T-helper 17 cell (primary cell): ENCODE results near the gene DEFB114. TPM values are rescaled to one million over a fixed set of nuclear protein-coding genes. Genes with fewer than 3 reads are reported as not detected.
A peak's percentile ranks its signal among the peaks of the same experiment; 100 is the strongest.
"Not testable (repeated sequence)": the region's sequence is repeated elsewhere in the genome, so short reads cannot be mapped to it uniquely, and the experiment has no call there.

Source experiments
- ATAC-seq: fragments of 150-1000 bp; cut with Tn5 transposase; 2 replicates; pipeline ENCODE4 v1.10.0; 2021; ENCODE audit warnings: mild to moderate bottlenecking, moderate library complexity
- DNase-seq, 3 donors: peaks; one replicate each; pipeline versions ENCODE4 v3.0.0 to v3.0.0-alpha.2; 2020 to 2021
- H3K9me3 ChIP-seq: one replicate; pipeline ENCODE4 v1.7.0; 2013; ENCODE audit warnings: low read length, mild to moderate bottlenecking; ENCODE audit not compliant: control insufficient read depth, poor library complexity, severe bottlenecking
- H3K27ac Mint-ChIP-seq: one replicate; pipeline ENCODE4 v1.8.0; 2022; ENCODE audit warnings: mild to moderate bottlenecking, moderate library complexity, mixed read lengths
- H3K27me3 Mint-ChIP-seq: one replicate; pipeline ENCODE4 v1.8.0; 2022; ENCODE audit warnings: mixed read lengths
- H3K36me3 Mint-ChIP-seq: one replicate; pipeline ENCODE4 v1.8.0; 2022; ENCODE audit warnings: low read depth, mixed read lengths
- H3K4me1 Mint-ChIP-seq: one replicate; pipeline ENCODE4 v1.8.0; 2022; ENCODE audit warnings: mild to moderate bottlenecking, mixed read lengths
- H3K4me3 Mint-ChIP-seq: one replicate; pipeline ENCODE4 v1.8.0; 2022; ENCODE audit warnings: mild to moderate bottlenecking, moderate library complexity, mixed read lengths
- total RNA-seq, 4 donors: library from RNA in 2 of 4; stranded (reverse) in 2 of 4; gene quantifications; one replicate each; pipeline ENCODE4 v1.2.3 and lab custom pipeline; 2022 to 2026

The DEFB114 gene
- total RNA-seq, 2 donors from 2014 or later, result not detected

GRCh38 chr6:49958180-49958579 is 5.8 kb downstream of the DEFB114 start:
- DNase-seq, result no peak
- Mint-ChIP-seq H3K4me3 (no peak overlapping the region), H3K27ac (no peak overlapping the region), H3K4me1 (no peaks in the 10 kb centered on the region), H3K27me3 (no peaks in the 10 kb centered on the region), H3K36me3 (no peaks in the 10 kb centered on the region)
- H3K9me3 ChIP-seq, result no peaks in the 10 kb centered on the region
- no peak for ATAC-seq

- Mint-ChIP-seq H3K4me1 (no peaks in the 10 kb centered on the region), H3K36me3 (no peaks in the 10 kb centered on the region), H3K4me3 (no peak overlapping the region), H3K27me3 (no peaks in the 10 kb centered on the region), H3K27ac (no peak overlapping the region)
- H3K9me3 ChIP-seq, result no peaks in the 10 kb centered on the region
- DNase-seq (no peak), ATAC-seq (no peak)
Observed at GRCh38 chr6:49955847-49956246, 8.1 kb downstream of the DEFB114 start.

- Mint-ChIP-seq H3K4me1 (no peaks in the 10 kb centered on the region), H3K27ac (no peak overlapping the region), H3K4me3 (no peak overlapping the region), H3K27me3 (no peaks in the 10 kb centered on the region), H3K36me3 (no peaks in the 10 kb centered on the region)
- ATAC-seq (no peak), DNase-seq (no peak)
- no peaks in the 10 kb centered on the region for H3K9me3 ChIP-seq
Observed at GRCh38 chr6:49951926-49952325, 12.0 kb downstream of the DEFB114 start.

- H3K27me3 Mint-ChIP-seq, result no peaks in the 10 kb centered on the region
- H3K9me3 ChIP-seq, result no peaks in the 10 kb centered on the region
- H3K4me1 Mint-ChIP-seq, result no peaks in the 10 kb centered on the region
- DNase-seq (no peak), ATAC-seq (no peak)
- no peak overlapping the region for H3K27ac Mint-ChIP-seq
- no peak overlapping the region for H3K4me3 Mint-ChIP-seq
- no peaks in the 10 kb centered on the region for H3K36me3 Mint-ChIP-seq
Observed at GRCh38 chr6:49950415-49950751, 13.6 kb downstream of the DEFB114 start.

- no peak for DNase-seq
- no peaks in the 10 kb centered on the region for H3K4me1 Mint-ChIP-seq
- no peak overlapping the region for H3K4me3 Mint-ChIP-seq
- no peak for ATAC-seq
- H3K36me3 Mint-ChIP-seq, result no peaks in the 10 kb centered on the region
- H3K9me3 ChIP-seq, result no peaks in the 10 kb centered on the region
- H3K27me3 Mint-ChIP-seq, result no peaks in the 10 kb centered on the region
- no peak overlapping the region for H3K27ac Mint-ChIP-seq
Observed at GRCh38 chr6:49949062-49949461, 14.9 kb downstream of the DEFB114 start.

- Mint-ChIP-seq H3K36me3 (no peaks in the 10 kb centered on the region), H3K4me3 (no peak overlapping the region), H3K27me3 (no peaks in the 10 kb centered on the region), H3K27ac (no peak overlapping the region), H3K4me1 (no peaks in the 10 kb centered on the region)
- no peak for DNase-seq
- H3K9me3 ChIP-seq, result no peaks in the 10 kb centered on the region
- ATAC-seq, result no peak
Observed at GRCh38 chr6:49946835-49947234, 17.1 kb downstream of the DEFB114 start.

GRCh38 chr6:49944068-49944467 is 19.9 kb downstream of the DEFB114 start:
- not testable (repeated sequence) for H3K4me1 Mint-ChIP-seq, DNase-seq, H3K36me3 Mint-ChIP-seq, H3K27me3 Mint-ChIP-seq, H3K9me3 ChIP-seq, ATAC-seq, H3K4me3 Mint-ChIP-seq, H3K27ac Mint-ChIP-seq

- no peaks in the 10 kb centered on the region for H3K4me1 Mint-ChIP-seq
- no peaks in the 10 kb centered on the region for H3K27me3 Mint-ChIP-seq
- ATAC-seq (no peak), DNase-seq (no peak)
- no peak overlapping the region for H3K27ac Mint-ChIP-seq
- no peak overlapping the region for H3K4me3 Mint-ChIP-seq
- no peaks in the 10 kb centered on the region for H3K9me3 ChIP-seq
- no peaks in the 10 kb centered on the region for H3K36me3 Mint-ChIP-seq
Observed at GRCh38 chr6:49939993-49940498, 23.9 kb downstream of the DEFB114 start.

- no peaks in the 10 kb centered on the region for H3K36me3 Mint-ChIP-seq
- H3K9me3 ChIP-seq, result no peaks in the 10 kb centered on the region
- no peak for DNase-seq
- no peaks in the 10 kb centered on the region for H3K27me3 Mint-ChIP-seq
- no peak overlapping the region for H3K27ac Mint-ChIP-seq
- H3K4me3 Mint-ChIP-seq, result no peak overlapping the region
- no peaks in the 10 kb centered on the region for H3K4me1 Mint-ChIP-seq
- no peak for ATAC-seq
Observed at GRCh38 chr6:49937811-49938210, 26.2 kb downstream of the DEFB114 start.

- ATAC-seq, result no peak
- no peaks in the 10 kb centered on the region for H3K9me3 ChIP-seq
- no peaks in the 10 kb centered on the region for H3K36me3 Mint-ChIP-seq
- no peaks in the 10 kb centered on the region for H3K4me1 Mint-ChIP-seq
- no peak for DNase-seq
- H3K27me3 Mint-ChIP-seq, result no peaks in the 10 kb centered on the region
- H3K4me3 Mint-ChIP-seq, result no peak overlapping the region
- H3K27ac Mint-ChIP-seq, result no peak overlapping the region
Observed at GRCh38 chr6:49937017-49937416, 26.9 kb downstream of the DEFB114 start.

- H3K4me3 Mint-ChIP-seq, result no peak overlapping the region
- no peak overlapping the region for H3K27ac Mint-ChIP-seq
- no peaks in the 10 kb centered on the region for H3K27me3 Mint-ChIP-seq
- DNase-seq (no peak), ATAC-seq (no peak)
- no peaks in the 10 kb centered on the region for H3K9me3 ChIP-seq
- no peaks in the 10 kb centered on the region for H3K36me3 Mint-ChIP-seq
- no peaks in the 10 kb centered on the region for H3K4me1 Mint-ChIP-seq
Observed at GRCh38 chr6:49935387-49935786, 28.6 kb downstream of the DEFB114 start.

GRCh38 chr6:49934770-49935169 is 29.2 kb downstream of the DEFB114 start:
- Mint-ChIP-seq H3K27me3 (no peaks in the 10 kb centered on the region), H3K27ac (no peak overlapping the region), H3K4me1 (no peaks in the 10 kb centered on the region), H3K36me3 (no peaks in the 10 kb centered on the region), H3K4me3 (no peak overlapping the region)
- no peak for ATAC-seq
- DNase-seq, result no peak
- no peaks in the 10 kb centered on the region for H3K9me3 ChIP-seq

GRCh38 chr6:49933526-49933925 is 30.4 kb downstream of the DEFB114 start:
- no peaks in the 10 kb centered on the region for H3K9me3 ChIP-seq
- Mint-ChIP-seq H3K27ac (no peak overlapping the region), H3K4me3 (no peak overlapping the region), H3K27me3 (no peaks in the 10 kb centered on the region), H3K4me1 (no peaks in the 10 kb centered on the region), H3K36me3 (no peaks in the 10 kb centered on the region)
- ATAC-seq, result no peak
- peak in 1 of 3 donors; percentile 5 for DNase-seq

- H3K36me3 Mint-ChIP-seq, result no peaks in the 10 kb centered on the region
- H3K9me3 ChIP-seq, result no peaks in the 10 kb centered on the region
- DNase-seq (no peak), ATAC-seq (no peak)
- H3K4me3 Mint-ChIP-seq, result no peak overlapping the region
- no peaks in the 10 kb centered on the region for H3K27me3 Mint-ChIP-seq
- no peaks in the 10 kb centered on the region for H3K4me1 Mint-ChIP-seq
- H3K27ac Mint-ChIP-seq, result no peak overlapping the region
Observed at GRCh38 chr6:49929340-49929739, 34.6 kb downstream of the DEFB114 start.

GRCh38 chr6:49923826-49924225 is 40.1 kb downstream of the DEFB114 start:
- Mint-ChIP-seq H3K4me1 (no peaks in the 10 kb centered on the region), H3K27me3 (no peaks in the 10 kb centered on the region), H3K27ac (no peak overlapping the region), H3K36me3 (no peaks in the 10 kb centered on the region), H3K4me3 (no peak overlapping the region)
- DNase-seq (no peak), ATAC-seq (no peak)
- H3K9me3 ChIP-seq, result no peaks in the 10 kb centered on the region
